NK-92 treated with Interleukin-12 subunit alpha and Interleukin-12 subunit beta, amount 100 ng/mL, for 24 hours (cell line): ENCODE results near the gene LPCAT1.
"Not testable (repeated sequence)": the region's sequence is repeated elsewhere in the genome, so short reads cannot be mapped to it uniquely, and the experiment has no call there.

Experiments used
- DNase-seq: peaks from one replicate; lab custom pipeline; 2025; lab: John Stamatoyannopoulos, UW

Gene LPCAT1

DNA sequence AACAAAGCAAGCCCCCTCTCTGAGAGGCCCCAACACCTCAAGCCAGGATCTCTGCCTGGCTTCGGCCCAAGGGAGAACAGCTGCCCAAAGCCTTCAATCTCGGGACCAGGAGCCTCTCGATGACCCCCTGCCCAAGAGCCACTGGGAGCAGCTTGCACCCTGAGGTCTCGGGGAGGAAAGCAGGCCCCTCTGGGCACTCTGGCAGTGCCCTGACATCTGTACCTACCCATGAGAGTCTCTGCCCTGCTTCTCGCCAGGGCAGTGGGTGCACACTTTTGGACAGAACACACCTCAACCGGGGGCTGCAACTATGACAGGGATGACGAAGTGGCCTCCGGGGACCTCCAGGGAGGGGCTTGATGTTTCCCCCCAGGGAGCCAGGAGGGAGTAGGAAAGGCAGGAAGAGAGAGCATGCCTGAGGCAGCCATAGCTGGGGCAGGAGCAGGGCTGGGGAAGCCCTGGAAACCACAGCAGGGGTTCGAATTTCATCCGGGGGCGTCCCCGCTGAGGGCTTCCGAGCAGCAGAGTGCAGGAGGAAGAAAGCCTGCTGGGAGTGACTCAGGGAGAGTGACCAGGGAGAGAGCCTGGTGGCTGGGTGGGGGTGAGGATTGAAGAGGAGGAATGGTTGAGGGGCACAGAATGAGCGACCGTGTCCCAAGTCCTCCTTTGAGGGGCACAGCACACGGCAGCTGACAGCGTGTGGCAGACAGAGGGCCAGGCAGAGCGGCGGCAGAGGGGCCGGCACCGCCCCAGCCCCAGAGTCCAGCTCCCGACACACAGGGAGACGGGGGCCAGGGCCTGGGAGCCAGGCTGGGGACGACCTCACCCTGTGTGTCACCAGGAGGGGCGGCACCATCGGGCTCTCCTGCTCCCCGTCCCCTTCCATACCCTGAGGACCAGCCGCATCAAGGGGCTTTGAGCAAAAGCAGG is 1.8 kb downstream of the LPCAT1 start:
- DNase-seq = no peak

DNA sequence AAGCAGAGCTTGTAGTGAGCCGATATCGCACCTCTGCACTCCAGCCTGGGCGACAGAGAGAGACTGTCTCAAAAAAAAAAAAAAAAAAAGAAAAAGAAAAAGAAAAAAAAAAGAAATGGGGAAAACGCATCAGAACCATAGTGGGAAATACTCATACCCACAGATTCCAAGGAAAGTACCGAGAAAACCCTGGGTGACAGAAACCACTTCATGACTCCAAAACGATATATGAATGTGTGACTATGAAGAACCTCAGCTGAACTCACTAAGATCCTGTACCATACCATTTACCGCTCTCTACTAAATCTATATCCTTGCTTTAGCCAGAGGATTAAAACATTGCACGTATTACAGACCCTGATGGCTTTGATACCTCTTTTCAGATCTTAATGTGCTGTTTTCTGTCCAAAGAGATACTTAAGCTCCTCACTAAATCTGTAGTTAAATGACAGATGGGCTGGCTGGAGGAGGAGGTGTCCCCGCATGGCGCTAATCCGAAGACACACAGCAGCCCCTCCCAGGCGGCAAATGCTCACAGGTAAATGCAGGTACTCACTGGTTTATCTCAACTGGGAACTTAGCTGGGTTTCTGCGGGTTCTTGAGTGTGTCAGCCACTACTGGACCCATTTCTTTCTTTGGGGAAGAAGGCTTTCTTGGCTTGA is 2.8 kb downstream of the LPCAT1 start:
- DNase-seq = no peak

GRCh38 chr5:1519631-1520210 is 4.0 kb downstream of the LPCAT1 start:
- no peak for DNase-seq

- no peak for DNase-seq
Measured at GRCh38 chr5:1517838-1518237, 5.9 kb downstream of the LPCAT1 start.

DNA sequence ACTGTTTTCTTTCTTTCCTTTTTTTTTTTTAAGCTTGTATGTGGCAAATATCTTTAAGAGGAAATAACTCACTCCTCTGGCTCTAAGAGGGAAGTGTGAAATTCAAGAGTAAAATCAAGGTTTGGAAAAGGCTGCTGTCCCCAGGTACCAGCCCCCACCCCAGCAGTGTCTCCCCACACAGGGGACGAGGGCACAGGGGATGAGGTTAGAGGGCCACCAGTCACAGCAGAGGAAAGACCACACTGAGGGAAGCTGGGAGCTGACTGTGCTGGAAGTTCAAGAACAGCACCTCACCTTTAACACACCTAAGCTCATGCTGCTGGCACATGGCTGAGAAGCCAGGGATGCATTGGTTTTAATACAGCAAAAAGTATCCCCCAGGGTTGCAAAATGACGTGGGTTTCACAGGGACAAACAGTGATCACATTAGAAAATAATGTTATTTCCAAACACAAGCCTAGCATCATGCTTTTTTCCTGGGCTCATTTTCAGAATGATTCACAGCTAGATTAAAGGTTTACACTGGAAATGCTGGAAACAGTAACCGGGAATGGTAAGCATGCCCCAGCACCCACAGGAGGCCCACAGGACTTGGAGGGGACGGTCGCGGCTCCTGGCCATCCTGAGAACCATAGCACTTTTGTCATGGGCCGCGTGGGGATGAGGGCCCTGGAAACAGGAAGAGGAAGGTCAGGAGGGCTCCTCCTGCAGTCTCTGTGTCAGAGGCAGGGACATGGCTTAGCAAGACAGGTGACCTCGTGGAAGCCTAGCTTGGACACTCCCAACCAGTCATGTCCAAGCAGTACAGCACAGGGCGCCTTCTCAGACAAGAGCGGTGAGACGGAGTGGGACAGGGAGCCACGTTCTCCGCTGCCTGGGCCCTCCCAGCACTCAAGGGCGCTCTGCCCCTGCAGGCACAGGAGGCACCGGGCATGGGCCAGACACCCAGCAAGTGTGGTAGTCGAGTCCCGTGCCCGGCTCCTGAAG is 6.9 kb downstream of the LPCAT1 start:
- DNase-seq = no peak

DNA sequence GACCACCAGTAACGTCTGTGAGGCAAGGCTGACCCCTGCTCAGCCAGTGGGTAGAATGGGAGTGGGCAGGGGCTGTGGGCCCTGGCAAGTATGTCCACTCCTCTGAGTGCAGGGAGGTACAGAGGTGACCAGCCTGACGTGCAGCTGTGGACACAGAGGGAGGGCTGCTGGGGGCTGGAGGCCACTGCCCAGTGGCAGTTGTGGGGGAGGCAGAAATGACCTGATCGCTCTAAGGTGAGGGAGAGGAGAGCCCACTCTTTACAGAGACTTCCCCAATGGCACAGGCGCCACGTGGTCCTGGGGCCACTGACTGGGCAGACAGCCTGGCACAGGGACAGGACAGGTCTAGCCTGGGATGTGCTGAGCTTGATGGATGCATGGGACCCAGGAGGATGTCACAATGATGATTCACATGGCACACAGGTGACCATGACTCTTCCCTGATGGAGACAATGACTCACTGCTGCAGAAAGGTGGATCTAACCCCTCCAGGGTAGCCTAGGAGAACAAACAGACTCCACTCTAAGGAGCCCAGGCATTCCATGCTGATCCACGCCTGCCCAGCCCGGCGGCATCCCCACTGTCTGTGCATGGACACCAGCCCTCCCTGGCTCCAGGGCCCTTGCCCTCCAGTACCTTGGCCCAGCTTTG is 7.7 kb downstream of the LPCAT1 start:
- DNase-seq = no peak

- no peak for DNase-seq
Measured at GRCh38 chr5:1515311-1515920, 8.3 kb downstream of the LPCAT1 start.

- DNase-seq = not testable (repeated sequence)
Measured at GRCh38 chr5:1514819-1515310, 8.9 kb downstream of the LPCAT1 start.

DNA sequence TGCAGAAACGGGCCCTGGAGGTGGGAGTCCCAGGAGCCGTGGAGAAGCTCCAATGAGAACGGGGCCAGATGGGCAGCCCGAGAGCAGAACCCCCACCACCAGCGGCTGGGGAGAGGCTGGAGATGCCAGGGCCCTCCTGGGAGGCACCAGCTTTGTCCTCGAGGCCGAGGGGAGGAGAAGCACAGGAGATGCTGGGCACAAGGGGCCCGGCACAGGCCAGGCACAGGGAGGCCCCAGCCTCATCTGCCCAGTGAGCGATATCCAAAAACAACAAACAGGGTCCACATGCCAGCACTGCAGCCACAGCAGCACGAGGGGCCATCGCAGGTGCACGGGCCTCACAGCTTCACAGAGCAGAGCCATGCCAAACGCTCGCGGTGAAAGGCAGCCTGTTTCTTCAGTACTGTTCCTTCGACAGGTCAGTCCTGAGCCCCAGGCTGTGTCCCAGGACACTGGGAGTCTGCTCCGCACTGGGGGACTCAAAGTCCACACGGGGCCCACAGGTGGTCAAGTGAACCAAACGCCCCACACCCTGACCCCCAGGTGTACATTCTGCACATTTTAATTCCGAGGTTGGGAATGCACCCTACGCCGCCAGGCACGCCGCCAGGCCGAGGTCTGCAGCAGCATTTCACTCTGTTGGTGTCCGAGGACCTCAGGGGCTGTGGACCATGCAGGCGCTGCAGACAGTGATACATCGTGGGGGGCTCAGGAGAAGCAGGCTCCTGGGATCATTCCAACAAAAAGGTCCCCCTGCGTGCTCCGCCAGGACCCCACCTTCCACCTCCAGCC is 9.5 kb downstream of the LPCAT1 start:
- DNase-seq = no peak

GRCh38 chr5:1513326-1514026 is 10.3 kb downstream of the LPCAT1 start:
- DNase-seq = no peak

- DNase-seq = no peak
Measured at GRCh38 chr5:1512541-1513291, 11.0 kb downstream of the LPCAT1 start.

- DNase-seq = no peak
Measured at GRCh38 chr5:1511651-1512540, 11.9 kb downstream of the LPCAT1 start.

DNA sequence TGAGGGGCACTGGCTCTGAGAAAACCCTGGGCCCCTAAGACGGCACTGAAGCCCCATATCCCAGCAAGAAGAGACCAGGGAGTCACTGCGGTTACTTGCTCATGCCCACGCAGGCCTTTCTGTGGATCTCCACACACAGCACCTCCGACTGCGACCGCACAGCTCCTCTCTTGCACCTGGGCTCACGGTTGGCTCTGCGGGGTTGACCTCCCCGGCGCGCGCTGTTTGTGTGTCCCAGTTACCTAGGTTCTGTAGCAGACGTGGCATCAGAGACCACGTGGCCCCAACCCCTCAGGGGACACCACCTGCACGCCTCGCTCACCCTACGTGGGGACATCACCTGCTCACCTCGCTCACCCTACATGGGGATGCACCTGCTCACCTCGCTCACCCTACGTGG is 12.7 kb downstream of the LPCAT1 start:
- no peak for DNase-seq

DNA sequence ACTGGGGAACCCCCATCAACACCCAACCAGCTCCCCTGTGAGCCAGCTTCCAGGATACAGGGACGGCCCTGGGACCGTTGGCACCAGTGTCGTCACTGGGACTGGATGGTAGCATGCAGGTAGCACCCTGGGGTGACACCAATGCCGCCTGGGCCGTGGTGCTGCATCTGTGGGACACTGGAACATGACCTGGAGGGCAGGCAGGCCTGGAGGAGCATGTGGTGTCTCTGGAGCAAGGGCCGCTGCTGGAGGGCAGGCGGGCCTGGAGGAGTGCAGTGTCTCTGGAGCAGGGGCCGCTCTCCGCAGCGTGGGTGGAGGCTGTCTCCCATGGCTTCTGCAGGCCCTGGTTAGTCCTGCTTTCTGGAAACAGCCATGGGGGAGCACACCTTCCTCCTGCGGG is 13.1 kb downstream of the LPCAT1 start:
- no peak for DNase-seq

DNA sequence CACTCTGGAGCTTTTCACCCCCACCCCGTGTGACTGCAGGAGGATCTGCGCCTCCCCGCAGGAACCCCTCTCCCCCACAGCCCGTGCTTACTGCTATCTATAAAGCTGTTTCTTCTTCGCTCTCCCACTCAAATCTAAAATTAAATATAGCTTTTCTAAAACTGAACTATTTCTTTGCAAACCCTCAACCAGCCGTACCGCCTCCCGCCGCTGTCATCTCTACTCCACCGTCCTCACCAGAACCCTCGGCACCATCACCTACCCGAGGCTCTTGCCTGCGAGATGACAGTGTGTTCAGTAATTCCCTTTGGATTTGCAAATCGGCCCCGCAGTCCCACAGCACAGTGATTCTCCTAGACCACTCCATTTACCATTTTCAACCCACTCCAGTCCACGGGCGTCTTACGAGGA is 13.6 kb downstream of the LPCAT1 start:
- DNase-seq = no peak

DNA sequence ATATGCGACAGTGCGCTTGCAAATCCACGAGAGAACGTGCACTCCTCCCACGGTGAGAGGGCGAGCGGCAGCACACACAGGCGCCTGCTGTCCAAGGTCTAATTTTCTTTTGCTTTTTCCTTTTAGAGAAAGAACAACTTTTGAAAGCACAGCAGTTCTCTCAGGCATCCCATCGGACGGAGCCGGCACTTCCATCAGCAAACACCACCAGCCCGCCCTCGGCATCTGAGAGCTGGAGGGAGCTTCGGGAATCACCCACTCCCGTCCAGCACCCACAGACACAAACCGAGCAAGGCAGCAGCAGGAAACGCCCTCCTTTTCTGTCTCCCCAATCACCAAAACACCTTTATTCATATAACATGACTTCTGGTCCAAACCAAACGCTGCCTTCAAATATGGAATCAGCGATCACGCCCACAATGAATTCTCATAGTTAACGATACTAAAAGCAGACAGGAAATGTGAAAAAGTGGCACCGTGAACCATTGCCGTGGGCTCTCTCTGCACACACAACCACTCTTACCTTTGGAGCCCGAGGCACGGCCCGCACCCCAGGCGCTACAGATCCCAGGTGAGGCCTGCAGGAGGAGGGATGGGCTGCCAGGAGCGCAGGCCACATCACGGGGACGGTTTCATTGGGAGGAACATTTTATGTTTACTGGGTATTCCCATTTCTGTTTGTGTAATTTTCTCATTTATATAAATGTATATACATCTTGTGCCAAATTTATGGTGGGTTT is 14.2 kb downstream of the LPCAT1 start:
- DNase-seq = no peak
